Measurements from ENCODE around the gene CYCS.
A peak's percentile ranks its signal among the peaks of the same experiment; 100 is the strongest.
"Not testable (repeated sequence)": the region's sequence is repeated elsewhere in the genome, so short reads cannot be mapped to it uniquely, and the experiment has no call there.

CYCS gene

DNA sequence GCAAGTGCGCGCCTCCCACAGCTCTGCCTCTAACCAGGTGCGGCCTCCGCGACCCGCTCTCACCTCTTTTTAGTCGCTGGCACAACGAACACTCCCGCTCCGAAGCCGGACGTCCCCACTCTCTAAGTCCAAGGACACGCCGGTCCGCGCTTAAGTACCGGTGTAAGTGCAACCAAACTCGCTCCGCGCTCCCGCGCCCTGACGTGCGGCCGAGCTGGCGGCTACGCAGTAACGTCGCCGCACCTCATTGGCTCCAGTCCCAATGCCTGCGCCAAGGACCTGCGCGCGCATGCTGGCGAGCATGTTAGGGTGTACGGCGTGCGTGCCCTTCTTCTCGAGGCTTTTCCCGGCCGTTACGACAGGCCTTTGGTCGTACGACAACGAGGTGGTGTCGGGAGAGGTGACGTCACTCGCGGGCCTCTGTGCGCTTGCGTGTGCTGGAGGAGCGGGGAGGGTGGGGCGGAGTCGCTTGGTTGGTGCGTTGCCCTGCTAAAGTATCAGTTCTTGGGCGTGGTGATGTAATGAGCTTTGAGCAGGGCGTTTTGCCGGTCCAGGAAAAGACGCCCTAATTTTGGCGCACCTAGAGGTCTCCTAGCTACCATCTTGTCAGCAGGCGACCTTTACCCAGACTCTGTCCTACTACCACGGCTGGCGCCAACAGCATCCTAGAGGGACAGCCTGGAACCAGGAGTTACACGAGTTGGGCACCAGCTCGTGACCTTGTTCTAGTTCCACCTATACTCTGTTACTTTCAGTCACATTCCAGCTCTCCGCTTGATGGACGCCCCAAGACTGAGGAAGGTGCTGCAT lies at the start of gene CYCS:
TSS of gene CYCS (minus strand) at position 124 of the 810 bp plus-strand sequence. CDS start 1,141 bp downstream, outside the sequence.
- H3K36me3 ChIP-seq (ENCODE audit: control insufficient read depth, insufficient read depth, low read length, severe bottlenecking), result peaks cover 28% of the 10 kb centered on the region
- peak; percentile 100 for DNase-seq (ENCODE audit: low read depth)
- H3K27me3 ChIP-seq (replicated peaks; ENCODE audit: control insufficient read depth, insufficient read depth, low read length), result no peaks in the 10 kb centered on the region
- H3K4me3 ChIP-seq (ENCODE audit: low read length), result peak within 1 kb of the TSS; percentile 97
- H3K9me3 ChIP-seq (ENCODE audit: control insufficient read depth, low read length), result no peaks in the 10 kb centered on the region
- H3K4me1 ChIP-seq (ENCODE audit: control insufficient read depth, insufficient read depth, low read length), result peaks cover 32% of the 10 kb centered on the region
- peak within 1 kb of the TSS; percentile 96 for H3K9ac ChIP-seq (ENCODE audit: low read length)

DNA sequence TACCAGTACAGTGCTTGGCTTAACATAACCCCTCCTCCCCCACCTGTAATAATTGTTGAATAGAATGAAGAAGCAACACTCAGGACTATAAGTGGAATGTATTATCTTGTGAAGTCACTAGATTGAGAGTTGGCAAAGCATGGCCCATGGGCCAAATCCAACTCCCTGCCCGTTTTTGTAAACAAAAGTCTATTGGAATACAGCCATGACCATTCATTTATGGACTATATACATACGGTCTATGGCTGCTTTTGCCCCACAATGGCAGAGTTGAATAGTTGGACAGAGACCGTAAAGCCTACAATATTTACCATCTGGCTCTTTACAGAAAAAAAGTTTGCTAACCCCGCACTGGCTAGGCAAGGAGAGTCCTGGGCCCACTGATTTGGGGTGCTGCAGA lies 48.1 kb upstream of the CYCS start:
- H3K27me3 ChIP-seq (replicated peaks; ENCODE audit: control insufficient read depth, insufficient read depth, low read length), result no peaks in the 10 kb centered on the region
- no peaks in the 10 kb centered on the region for H3K36me3 ChIP-seq (ENCODE audit: control insufficient read depth, insufficient read depth, low read length, severe bottlenecking)
- no peak for DNase-seq (ENCODE audit: low read depth)
- no peak overlapping the region for H3K4me3 ChIP-seq (ENCODE audit: low read length)
- no peaks in the 10 kb centered on the region for H3K9me3 ChIP-seq (ENCODE audit: control insufficient read depth, low read length)
- H3K4me1 ChIP-seq (ENCODE audit: control insufficient read depth, insufficient read depth, low read length), result no peaks in the 10 kb centered on the region
- H3K9ac ChIP-seq (ENCODE audit: low read length), result no peak overlapping the region

DNA sequence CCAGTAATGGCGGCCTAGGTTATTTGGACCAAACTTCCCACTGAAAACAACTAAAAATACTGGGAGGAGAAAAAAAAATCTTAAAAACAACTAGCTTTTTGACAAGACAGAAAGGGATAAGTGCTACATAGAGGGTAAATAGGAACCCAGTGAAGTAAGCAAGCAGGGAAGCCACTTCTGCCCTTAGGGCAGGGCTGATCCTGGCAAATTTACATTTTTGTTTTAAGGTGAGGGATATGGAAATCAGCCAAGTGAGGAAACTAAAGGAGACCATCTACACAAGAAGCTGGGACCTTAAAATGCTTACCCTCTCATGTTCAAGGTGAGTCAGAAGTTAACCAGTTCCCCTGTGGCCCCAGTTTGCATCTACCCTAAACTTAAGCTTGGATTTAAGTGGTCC lies 46.5 kb upstream of the CYCS start:
- no peak overlapping the region for H3K4me3 ChIP-seq (ENCODE audit: low read length)
- no peak for DNase-seq (ENCODE audit: low read depth)
- no peaks in the 10 kb centered on the region for H3K4me1 ChIP-seq (ENCODE audit: control insufficient read depth, insufficient read depth, low read length)
- H3K27me3 ChIP-seq (replicated peaks; ENCODE audit: control insufficient read depth, insufficient read depth, low read length), result no peaks in the 10 kb centered on the region
- no peaks in the 10 kb centered on the region for H3K36me3 ChIP-seq (ENCODE audit: control insufficient read depth, insufficient read depth, low read length, severe bottlenecking)
- H3K9me3 ChIP-seq (ENCODE audit: control insufficient read depth, low read length), result no peaks in the 10 kb centered on the region
- no peak overlapping the region for H3K9ac ChIP-seq (ENCODE audit: low read length)

DNA sequence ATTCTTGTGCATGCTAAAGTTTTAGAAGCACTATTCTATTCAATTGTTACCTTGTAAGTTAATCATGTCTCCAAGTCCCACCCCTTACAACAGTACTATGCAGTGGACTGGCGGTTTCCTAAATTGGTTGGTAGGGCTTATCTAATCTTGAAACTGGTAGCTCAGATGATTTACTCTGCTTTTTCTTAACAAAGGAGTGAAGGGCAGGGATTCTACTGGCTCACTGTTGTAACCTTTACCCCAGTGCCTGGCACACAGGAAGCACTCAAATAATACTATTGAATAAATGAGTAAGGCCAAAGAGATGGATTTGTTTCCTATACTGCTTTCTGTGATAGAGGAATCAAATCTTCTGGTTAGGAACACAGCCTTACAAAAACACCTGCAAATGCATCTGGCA lies 46.0 kb upstream of the CYCS start:
- H3K4me3 ChIP-seq (ENCODE audit: low read length), result no peak overlapping the region
- DNase-seq (ENCODE audit: low read depth), result no peak
- H3K9me3 ChIP-seq (ENCODE audit: control insufficient read depth, low read length), result no peaks in the 10 kb centered on the region
- H3K4me1 ChIP-seq (ENCODE audit: control insufficient read depth, insufficient read depth, low read length), result no peaks in the 10 kb centered on the region
- no peaks in the 10 kb centered on the region for H3K36me3 ChIP-seq (ENCODE audit: control insufficient read depth, insufficient read depth, low read length, severe bottlenecking)
- no peak overlapping the region for H3K9ac ChIP-seq (ENCODE audit: low read length)
- no peaks in the 10 kb centered on the region for H3K27me3 ChIP-seq (replicated peaks; ENCODE audit: control insufficient read depth, insufficient read depth, low read length)

DNA sequence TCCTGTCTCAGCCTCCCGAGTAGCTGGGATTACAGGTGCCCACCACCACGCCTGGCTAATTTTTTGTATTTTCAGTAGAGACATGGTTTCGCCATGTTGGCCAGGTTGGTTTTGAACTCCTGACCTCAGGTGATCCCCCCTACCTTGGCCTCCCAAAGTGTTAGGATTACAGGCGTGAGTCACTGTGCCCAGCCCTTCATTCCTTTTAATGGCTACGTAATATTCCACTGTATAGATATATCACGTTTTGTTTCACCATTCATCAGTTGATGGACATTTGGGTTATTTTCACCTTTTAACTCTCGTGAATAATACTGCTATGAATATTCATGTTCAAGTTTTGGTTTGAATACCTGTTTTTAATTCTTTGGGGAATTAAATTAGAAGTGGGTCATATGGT lies 44.6 kb upstream of the CYCS start:
- H3K27me3 ChIP-seq (replicated peaks; ENCODE audit: control insufficient read depth, insufficient read depth, low read length), result no peaks in the 10 kb centered on the region
- no peak overlapping the region for H3K4me3 ChIP-seq (ENCODE audit: low read length)
- H3K9ac ChIP-seq (ENCODE audit: low read length), result no peak overlapping the region
- H3K4me1 ChIP-seq (ENCODE audit: control insufficient read depth, insufficient read depth, low read length), result no peaks in the 10 kb centered on the region
- H3K36me3 ChIP-seq (ENCODE audit: control insufficient read depth, insufficient read depth, low read length, severe bottlenecking), result no peaks in the 10 kb centered on the region
- H3K9me3 ChIP-seq (ENCODE audit: control insufficient read depth, low read length), result no peaks in the 10 kb centered on the region
- DNase-seq (ENCODE audit: low read depth), result no peak

DNA sequence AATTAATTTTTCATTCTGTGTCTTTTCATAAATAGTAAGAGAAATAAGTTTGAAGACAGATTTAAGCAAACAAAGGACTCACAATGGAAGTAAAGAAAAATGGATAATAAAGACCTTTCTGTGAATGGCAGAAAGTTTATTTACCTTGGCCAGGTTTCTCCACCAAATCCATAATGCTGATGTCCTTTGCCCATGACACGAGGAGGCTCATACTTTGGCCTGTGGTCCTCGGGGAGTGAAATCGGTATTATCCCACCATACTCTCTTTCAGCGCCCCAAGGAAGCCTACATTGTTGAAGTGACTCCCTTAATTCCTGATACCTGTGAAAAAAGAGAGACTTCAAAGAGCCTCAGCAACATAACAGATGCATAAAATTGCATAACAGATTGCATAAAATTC lies 43.1 kb upstream of the CYCS start:
- Histone ChIP-seq H3K9ac (ENCODE audit: low read length) (no peak overlapping the region), H3K4me3 (ENCODE audit: low read length) (no peak overlapping the region), H3K9me3 (ENCODE audit: control insufficient read depth, low read length) (no peaks in the 10 kb centered on the region), H3K36me3 (ENCODE audit: control insufficient read depth, insufficient read depth, low read length, severe bottlenecking) (no peaks in the 10 kb centered on the region), H3K4me1 (ENCODE audit: control insufficient read depth, insufficient read depth, low read length) (no peaks in the 10 kb centered on the region), H3K27me3 (replicated peaks; ENCODE audit: control insufficient read depth, insufficient read depth, low read length) (no peaks in the 10 kb centered on the region)
- no peak for DNase-seq (ENCODE audit: low read depth)

DNA sequence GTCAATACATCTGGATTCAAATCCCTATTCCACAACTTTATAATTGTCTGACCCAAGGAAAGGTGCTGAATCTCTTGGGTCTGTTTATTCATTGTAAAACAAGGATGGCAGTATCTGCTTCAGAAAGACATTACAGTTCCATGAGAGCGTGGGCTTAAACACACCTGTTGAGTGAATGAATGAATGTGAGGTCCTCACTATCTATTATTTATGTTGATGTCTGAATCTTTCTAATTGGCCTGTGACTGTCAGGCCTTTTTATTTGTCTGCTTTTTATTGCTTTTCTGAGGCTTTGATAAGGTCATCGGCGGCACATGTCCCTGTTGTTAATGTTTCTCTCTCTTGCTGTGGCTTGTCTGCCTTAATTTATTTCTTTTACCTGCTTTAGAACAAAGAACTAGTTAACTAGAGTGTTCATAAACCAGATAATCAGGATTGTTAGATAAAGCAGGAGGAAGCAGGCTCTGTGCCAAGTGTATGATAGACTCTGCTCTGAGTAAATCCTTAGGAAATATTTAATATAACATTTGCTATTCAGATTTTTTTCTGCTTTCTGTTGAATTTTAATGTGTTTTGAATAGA lies 42.3 kb upstream of the CYCS start:
- H3K9me3 ChIP-seq (ENCODE audit: control insufficient read depth, low read length), result no peaks in the 10 kb centered on the region
- H3K4me3 ChIP-seq (ENCODE audit: low read length), result no peak overlapping the region
- H3K9ac ChIP-seq (ENCODE audit: low read length), result no peak overlapping the region
- no peaks in the 10 kb centered on the region for H3K36me3 ChIP-seq (ENCODE audit: control insufficient read depth, insufficient read depth, low read length, severe bottlenecking)
- no peaks in the 10 kb centered on the region for H3K4me1 ChIP-seq (ENCODE audit: control insufficient read depth, insufficient read depth, low read length)
- no peak for DNase-seq (ENCODE audit: low read depth)
- H3K27me3 ChIP-seq (replicated peaks; ENCODE audit: control insufficient read depth, insufficient read depth, low read length), result no peaks in the 10 kb centered on the region

DNA sequence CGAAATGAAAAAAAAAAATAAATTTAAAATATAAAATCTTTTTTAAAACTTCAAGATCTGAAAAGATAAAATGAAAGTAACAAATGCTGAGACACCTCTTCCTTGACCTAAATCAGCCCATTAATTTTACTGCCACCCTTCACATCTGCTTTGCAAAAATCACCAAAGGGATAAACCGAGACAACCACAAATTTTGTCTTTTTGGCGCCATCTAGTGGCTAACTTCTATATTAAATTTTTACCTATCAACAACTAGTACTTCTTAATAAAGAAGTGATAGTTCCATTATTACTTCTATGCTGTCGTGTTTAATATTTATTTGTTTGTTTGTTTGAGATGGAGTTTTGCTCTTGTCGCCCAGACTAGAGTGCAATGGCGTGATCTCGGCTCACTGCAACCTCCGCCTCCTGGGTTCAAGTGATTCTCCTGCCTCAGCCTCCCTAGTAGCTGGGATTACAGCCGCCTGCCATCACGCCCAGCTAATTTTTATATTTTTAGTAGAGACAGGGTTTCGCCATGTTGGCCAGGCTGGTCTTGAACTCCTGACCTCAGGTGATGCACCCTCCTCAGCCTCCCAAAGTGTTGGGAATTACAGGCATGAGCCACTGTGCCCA lies 35.0 kb upstream of the CYCS start:
- not testable (repeated sequence) for H3K4me1 ChIP-seq (ENCODE audit: control insufficient read depth, insufficient read depth, low read length); H3K4me3 ChIP-seq (ENCODE audit: low read length); H3K27me3 ChIP-seq (replicated peaks; ENCODE audit: control insufficient read depth, insufficient read depth, low read length); H3K9ac ChIP-seq (ENCODE audit: low read length); H3K9me3 ChIP-seq (ENCODE audit: control insufficient read depth, low read length); H3K36me3 ChIP-seq (ENCODE audit: control insufficient read depth, insufficient read depth, low read length, severe bottlenecking)
- peak; percentile 82 for DNase-seq (ENCODE audit: low read depth)

DNA sequence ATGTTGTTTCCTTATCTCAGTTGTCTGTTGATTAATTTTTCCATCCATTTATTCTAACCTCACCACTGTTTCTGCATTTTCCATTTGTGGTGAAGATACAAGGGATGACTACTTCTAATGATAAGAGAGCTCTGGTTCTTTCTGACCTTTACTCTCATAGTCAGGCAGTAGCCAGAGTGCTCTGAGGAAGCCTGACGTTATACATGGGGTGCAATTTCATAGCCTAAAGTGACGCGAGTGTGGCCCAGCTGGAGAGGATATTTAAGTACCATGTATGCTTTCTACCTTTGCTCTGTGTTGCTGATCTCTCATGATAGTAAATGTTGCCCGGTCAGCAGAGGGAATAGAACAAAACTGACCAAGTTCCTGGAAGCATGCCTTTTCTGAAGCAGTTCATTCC lies 33.9 kb upstream of the CYCS start:
- DNase-seq (ENCODE audit: low read depth), result no peak
- no peaks in the 10 kb centered on the region for H3K27me3 ChIP-seq (replicated peaks; ENCODE audit: control insufficient read depth, insufficient read depth, low read length)

DNA sequence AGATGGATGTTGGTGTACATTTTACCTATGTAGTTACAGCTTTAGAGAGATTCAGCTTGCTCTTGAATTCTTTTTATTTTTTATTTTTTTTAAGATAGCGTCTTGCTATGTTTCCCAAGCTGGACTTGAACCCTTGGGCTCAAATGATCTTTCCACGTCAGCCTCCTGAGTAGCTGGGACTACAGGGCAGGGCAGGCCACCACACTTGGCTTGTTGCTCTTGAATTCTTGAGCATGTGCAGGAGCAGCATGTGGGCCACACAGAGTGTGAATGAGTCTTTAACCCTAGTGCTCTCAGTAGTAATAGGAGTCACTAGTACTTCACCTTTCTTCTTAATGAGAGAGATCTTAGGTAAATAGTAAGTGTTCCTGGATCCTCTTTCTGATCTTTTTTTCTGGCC lies 26.7 kb upstream of the CYCS start:
- Histone ChIP-seq H3K36me3 (ENCODE audit: control insufficient read depth, insufficient read depth, low read length, severe bottlenecking) (no peaks in the 10 kb centered on the region), H3K9ac (ENCODE audit: low read length) (no peak overlapping the region), H3K27me3 (replicated peaks; ENCODE audit: control insufficient read depth, insufficient read depth, low read length) (no peaks in the 10 kb centered on the region), H3K4me3 (ENCODE audit: low read length) (no peak overlapping the region), H3K9me3 (ENCODE audit: control insufficient read depth, low read length) (no peaks in the 10 kb centered on the region), H3K4me1 (ENCODE audit: control insufficient read depth, insufficient read depth, low read length) (no peaks in the 10 kb centered on the region)
- DNase-seq (ENCODE audit: low read depth), result no peak

More for the DNA sequence above, 33.9 kb upstream of the CYCS start:
- H3K9ac ChIP-seq (ENCODE audit: low read length), result no peak overlapping the region
- no peak overlapping the region for H3K4me3 ChIP-seq (ENCODE audit: low read length)
- no peaks in the 10 kb centered on the region for H3K4me1 ChIP-seq (ENCODE audit: control insufficient read depth, insufficient read depth, low read length)
- no peaks in the 10 kb centered on the region for H3K9me3 ChIP-seq (ENCODE audit: control insufficient read depth, low read length)
- no peaks in the 10 kb centered on the region for H3K36me3 ChIP-seq (ENCODE audit: control insufficient read depth, insufficient read depth, low read length, severe bottlenecking)

DNA sequence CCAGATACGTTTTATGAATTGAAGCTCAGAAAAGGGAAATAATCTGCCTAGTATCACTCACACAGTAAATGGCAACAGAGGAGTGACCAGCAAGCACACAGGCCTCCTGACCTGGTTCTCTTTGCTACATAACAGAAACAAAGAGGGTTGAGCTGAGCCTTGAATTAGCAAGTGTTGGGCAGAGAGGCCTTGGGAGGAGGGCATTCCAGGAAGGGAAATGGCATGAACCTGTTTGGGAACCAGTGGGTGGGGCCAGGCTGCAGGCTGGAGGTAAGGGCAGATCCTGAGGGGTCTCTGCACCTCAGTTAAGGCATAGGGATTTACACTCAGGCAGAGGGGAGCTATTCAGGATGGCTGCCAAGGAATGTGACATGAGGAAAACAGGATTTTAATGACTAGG lies 24.8 kb upstream of the CYCS start:
- no peaks in the 10 kb centered on the region for H3K27me3 ChIP-seq (replicated peaks; ENCODE audit: control insufficient read depth, insufficient read depth, low read length)

More for the DNA sequence above, 24.8 kb upstream of the CYCS start:
- Histone ChIP-seq H3K9ac (ENCODE audit: low read length) (no peak overlapping the region), H3K4me3 (ENCODE audit: low read length) (no peak overlapping the region), H3K36me3 (ENCODE audit: control insufficient read depth, insufficient read depth, low read length, severe bottlenecking) (no peaks in the 10 kb centered on the region), H3K9me3 (ENCODE audit: control insufficient read depth, low read length) (no peaks in the 10 kb centered on the region), H3K4me1 (ENCODE audit: control insufficient read depth, insufficient read depth, low read length) (no peaks in the 10 kb centered on the region)
- no peak for DNase-seq (ENCODE audit: low read depth)

Measured in adipocyte (in vitro differentiated cells).